Neutrophil (primary cell): Measurements from ENCODE around the gene NEAT1.
A peak's percentile ranks its signal among the peaks of the same experiment; 100 is the strongest.

Experiments used
- H3K27ac ChIP-seq: fragments of 200-600 bp; sonication (generic); 2 replicates; pipeline ENCODE4 v1.5.1; 2016; ENCODE audit warnings: mild to moderate bottlenecking, moderate library complexity
- H3K27me3 ChIP-seq: fragments of 200-600 bp; sonication (generic); 2 replicates; pipeline ENCODE4 v1.6.0; 2016; ENCODE audit warnings: mild to moderate bottlenecking
- H3K36me3 ChIP-seq: fragments of 200-600 bp; sonication (generic); 2 replicates; pipeline ENCODE4 v1.5.1; 2017
- H3K4me1 ChIP-seq, 2 experiments: fragments of 200-600 bp in 1 of 2; sonication (generic) in 1 of 2; 1 replicate in 1 of 2; 2 replicates in 1 of 2; pipeline versions ENCODE4 v1.5.1 to v1.6.1; 2013 to 2016; ENCODE audit warnings: low read depth in 1 of 2, low read length in 1 of 2, mild to moderate bottlenecking in 1 of 2, moderate library complexity in 1 of 2; ENCODE audit not compliant: control insufficient read depth in 1 of 2, insufficient read depth in 1 of 2
- H3K4me3 ChIP-seq, 2 experiments: fragments of 200-600 bp in 1 of 2; sonication (generic) in 1 of 2; 1 replicate in 1 of 2; 2 replicates in 1 of 2; pipeline ENCODE4 v1.5.1; 2013 to 2016; ENCODE audit warnings: low read depth in 1 of 2, low read length in 1 of 2, mild to moderate bottlenecking in 1 of 2, moderate library complexity in 1 of 2
- H3K9me3 ChIP-seq: fragments of 200-600 bp; sonication (generic); 2 replicates; pipeline ENCODE4 v1.5.1; 2016
- CTCF ChIP-seq: fragments of 200-600 bp; sonication (generic); IDR thresholded peaks from 2 replicates; pipeline ENCODE4 v1.5.1; 2016; ENCODE audit warnings: antibody characterized with exemption

NEAT1 gene

GRCh38 chr11:65444314-65445051, 21.9 kb downstream of the NEAT1 start:
- Histone ChIP-seq H3K4me1 (peaks cover 40% of the 10 kb centered on the region in 2 experiments), H3K36me3 (peaks cover 66% of the 10 kb centered on the region), H3K27me3 (no peaks in the 10 kb centered on the region), H3K27ac (peak overlapping the region; percentile 69), H3K4me3 (no peak overlapping the region), H3K9me3 (no peaks in the 10 kb centered on the region)
- TF ChIP-seq CTCF: no peak

- Histone ChIP-seq H3K27ac (peak overlapping the region; percentile 69), H3K4me1 (peaks cover 35% of the 10 kb centered on the region in 2 experiments), H3K36me3 (peaks cover 62% of the 10 kb centered on the region), H3K9me3 (no peaks in the 10 kb centered on the region), H3K27me3 (no peaks in the 10 kb centered on the region), H3K4me3 (no peak overlapping the region)
- TF ChIP-seq CTCF: no peak
Observed at GRCh38 chr11:65445101-65445603, 22.6 kb downstream of the NEAT1 start.

GRCh38 chr11:65445604-65446445, 23.2 kb downstream of the NEAT1 start:
- no peaks in the 10 kb centered on the region for H3K27me3 ChIP-seq
- H3K9me3 ChIP-seq: no peaks in the 10 kb centered on the region
- no peak for TF ChIP-seq CTCF
- peak overlapping the region; percentile 69 for H3K27ac ChIP-seq
- no peak overlapping the region for H3K4me3 ChIP-seq
- peaks cover 57% of the 10 kb centered on the region for H3K36me3 ChIP-seq
- peaks cover 30 to 31% of the 10 kb centered on the region in 2 experiments for H3K4me1 ChIP-seq

- no peak for TF ChIP-seq CTCF
- Histone ChIP-seq H3K36me3 (peaks cover 56% of the 10 kb centered on the region), H3K4me3 (no peak overlapping the region), H3K9me3 (no peaks in the 10 kb centered on the region), H3K4me1 (peaks cover 21 to 22% of the 10 kb centered on the region in 2 experiments), H3K27me3 (no peaks in the 10 kb centered on the region), H3K27ac (peak overlapping the region; percentile 69)
Observed at GRCh38 chr11:65446446-65447277, 24.1 kb downstream of the NEAT1 start.

DNA sequence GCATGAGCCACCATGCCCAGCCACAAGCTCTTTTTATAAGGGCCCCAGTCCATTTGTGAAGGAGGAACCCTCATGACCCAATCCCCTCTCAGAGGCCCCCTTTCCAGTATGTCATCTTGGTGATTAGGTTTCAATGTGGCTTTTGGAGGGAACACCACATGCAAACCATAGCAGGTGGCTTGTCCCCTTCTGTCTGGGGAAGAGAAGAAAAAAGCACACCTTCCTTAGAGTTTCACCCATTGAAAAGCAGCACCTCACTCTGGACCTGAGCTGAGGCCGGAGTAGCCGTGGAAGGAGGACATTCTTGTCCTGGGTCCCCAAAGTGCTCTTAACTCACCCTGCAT, 25.4 kb downstream of the NEAT1 start:
- Histone ChIP-seq H3K27me3 (no peaks in the 10 kb centered on the region), H3K4me1 (peaks cover 8 to 10% of the 10 kb centered on the region in 2 experiments), H3K36me3 (peaks cover 42% of the 10 kb centered on the region), H3K4me3 (no peak overlapping the region), H3K27ac (peak overlapping the region; percentile 69), H3K9me3 (no peaks in the 10 kb centered on the region)
- no peak for TF ChIP-seq CTCF
